GM21381 (cell line): ENCODE results near the gene SMIM11.
A peak's percentile ranks its signal among the peaks of the same experiment; 100 is the strongest.
"Not testable (repeated sequence)": the region's sequence is repeated elsewhere in the genome, so short reads cannot be mapped to it uniquely, and the experiment has no call there.

ENCODE experiments used
- ATAC-seq: cut with Tn5 transposase; IDR thresholded peaks from one replicate; pipeline ENCODE4 v1.9.1; 2021; ENCODE audit warnings: mild to moderate bottlenecking, moderate library complexity; ENCODE audit not compliant: unreplicated experiment

The SMIM11 gene

DNA sequence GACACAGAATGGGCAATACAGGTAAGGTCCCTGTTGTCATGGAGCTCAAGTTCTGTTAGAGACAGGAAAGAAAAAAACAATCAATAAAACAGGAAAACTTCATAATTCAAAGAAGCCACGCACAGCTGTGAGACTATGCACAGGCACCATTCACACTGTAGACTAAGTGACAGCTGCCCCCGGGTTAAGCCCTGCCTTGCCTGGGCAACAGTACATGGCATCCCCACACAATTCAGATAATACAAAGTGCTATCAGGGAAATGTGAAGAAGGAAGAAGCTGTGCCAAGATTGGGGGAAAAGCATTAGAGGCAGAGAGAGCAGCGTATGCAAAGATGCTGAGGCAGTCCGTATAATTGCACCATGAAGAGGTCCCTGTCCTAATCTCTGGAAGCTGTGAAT, 20.5 kb upstream of the SMIM11 start:
- ATAC-seq: no peak

DNA sequence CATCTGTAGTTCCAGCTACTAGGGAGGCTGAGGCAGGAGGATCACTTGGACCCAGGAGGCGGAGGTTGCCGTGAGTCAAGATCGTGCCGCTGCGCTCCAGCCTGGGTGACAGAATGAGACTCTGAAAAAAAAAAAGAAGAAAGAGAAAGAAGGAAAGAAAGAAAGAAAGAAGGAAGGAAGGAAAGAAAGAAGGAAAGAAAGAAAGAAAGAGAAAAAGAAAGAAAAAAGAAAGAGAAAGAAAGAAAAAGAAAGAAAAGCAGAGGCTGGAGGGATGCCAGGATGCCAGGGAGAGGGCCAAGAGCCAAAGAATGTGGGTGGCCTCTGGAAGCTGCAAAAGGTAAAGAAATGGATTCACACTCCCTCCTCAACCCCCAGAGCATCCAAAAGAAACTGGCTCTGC, 19.7 kb upstream of the SMIM11 start:
- no peak for ATAC-seq

DNA sequence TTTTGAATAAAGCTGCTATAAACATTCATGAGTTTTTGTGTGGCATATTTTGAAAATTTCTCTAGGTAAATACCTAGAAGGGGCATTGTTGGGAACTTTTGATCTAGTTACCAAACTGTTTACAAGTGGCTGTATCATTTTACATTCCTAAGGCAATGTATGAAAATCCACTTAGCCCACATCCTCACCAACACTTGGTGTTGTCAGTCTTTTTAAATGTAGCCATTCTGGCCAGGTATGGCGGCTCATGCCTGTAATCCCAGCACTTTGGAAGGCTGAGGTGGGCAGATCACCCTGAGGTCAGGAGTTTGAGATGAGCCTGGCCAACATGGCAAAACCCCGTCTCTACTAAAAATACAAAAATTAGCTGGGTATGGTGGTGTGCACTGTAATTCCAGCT, 17.4 kb upstream of the SMIM11 start:
- no peak for ATAC-seq

DNA sequence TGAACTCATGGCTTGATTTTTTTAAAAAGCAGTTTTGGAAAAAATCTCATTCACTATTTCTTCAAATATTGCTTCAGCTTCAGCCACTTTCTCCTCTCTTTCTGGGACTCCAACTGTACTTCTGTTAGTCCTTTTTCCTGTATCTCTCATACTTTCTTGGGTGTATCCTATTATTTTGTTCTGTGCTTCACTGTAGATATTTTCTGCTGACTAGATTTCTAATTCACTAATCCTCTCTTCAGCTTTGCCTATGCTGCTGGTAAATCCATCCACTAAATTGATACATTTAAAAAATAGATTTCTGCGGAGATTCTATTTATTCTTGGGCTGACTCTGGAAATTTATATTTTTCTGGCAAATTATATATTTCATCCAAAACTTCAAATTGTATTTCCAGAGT, 16.4 kb upstream of the SMIM11 start:
- ATAC-seq: no peak

DNA sequence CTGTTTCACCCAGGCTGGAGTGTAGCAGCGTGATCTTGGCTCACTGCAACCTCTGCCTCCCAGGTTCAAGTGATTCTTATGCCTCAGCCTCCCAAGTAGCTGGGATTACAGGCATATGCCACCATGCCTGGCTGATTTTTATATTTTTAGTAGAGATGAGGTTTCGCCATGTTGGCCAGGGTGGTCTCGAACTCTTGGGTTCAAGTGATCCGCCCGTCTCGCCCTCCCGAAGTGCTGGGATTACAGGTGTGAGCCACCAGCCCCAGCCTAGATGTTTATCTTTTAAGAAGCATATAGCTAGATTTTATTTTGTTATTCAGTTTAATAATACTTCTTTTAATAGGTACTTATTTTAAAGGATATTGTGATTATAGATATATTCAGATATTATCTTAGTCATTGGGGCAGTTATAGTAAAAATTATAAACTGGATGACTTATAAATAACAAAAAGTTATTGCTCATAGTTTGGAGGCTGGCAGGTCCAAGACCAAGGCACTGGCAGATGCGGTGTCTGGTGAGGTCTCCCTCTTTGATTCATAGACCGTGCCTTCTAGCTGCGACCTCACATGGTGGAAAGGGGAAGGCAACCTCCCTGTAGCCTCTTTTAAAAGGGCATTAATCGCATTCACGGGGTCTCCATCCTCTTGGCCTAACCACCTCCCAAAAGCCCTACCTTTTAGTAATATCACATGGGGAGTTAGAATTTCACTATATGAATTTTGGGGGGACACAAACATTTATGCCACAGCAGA, 14.6 kb upstream of the SMIM11 start:
- ATAC-seq: no peak

DNA sequence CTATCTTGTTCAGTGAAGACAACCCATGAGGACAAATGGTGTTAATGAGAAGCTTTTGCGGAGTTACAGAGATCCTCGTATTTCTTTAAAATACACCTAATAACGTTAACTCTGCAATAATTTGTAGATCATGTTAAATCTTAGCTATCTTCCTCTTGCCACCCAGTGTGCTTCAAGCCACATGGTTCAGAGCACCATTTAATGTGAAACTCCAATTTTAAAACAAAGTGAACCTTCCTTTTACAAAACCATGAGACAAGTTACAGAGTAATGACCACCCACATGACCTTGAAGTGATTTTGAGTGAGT, 13.2 kb upstream of the SMIM11 start:
- no peak for ATAC-seq

DNA sequence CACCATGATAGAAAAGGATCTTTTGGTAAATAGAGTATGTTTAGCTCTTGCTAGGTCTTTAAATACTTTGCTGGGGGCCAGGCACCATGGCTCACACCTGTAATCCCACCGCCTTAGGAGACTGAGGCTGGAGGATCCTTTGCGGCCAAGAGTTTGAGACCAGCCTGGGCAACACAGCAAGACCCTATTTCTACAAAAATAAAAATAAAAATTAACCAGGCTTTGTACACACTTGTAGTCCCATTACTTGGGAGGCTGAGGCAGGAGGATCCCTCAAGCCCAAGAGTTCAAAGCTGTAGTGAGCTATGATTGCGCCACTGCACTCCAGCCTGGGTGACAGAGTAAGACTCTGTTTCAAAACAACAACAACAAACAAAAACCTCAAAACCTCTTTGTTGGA, 12.6 kb upstream of the SMIM11 start:
- no peak for ATAC-seq

DNA sequence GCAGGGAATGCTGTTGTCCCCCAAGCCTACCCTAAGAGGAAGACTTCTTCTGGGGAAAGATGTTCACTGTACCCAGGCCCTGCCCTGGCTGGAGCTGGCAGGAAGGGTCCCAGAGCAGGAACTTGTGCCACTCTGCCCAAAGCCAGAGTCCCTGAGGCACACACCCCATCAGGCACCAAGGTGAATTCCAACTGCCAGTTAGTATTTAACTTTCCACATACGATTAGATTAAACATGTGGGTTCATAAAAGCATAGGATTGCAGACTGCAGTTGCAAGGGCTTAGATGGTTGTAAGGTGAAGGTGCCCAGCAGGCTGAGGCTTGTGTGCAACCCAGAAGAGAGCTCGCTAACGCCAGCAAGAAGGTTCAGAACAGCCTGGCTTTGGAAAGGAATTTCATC, 11.6 kb upstream of the SMIM11 start, which contains the start of gene KCNE2:
TSS of gene KCNE2 (plus strand) at position 274 of the 400 bp plus-strand sequence. CDS start 6,473 bp downstream, outside the sequence.
- no peak for ATAC-seq

DNA sequence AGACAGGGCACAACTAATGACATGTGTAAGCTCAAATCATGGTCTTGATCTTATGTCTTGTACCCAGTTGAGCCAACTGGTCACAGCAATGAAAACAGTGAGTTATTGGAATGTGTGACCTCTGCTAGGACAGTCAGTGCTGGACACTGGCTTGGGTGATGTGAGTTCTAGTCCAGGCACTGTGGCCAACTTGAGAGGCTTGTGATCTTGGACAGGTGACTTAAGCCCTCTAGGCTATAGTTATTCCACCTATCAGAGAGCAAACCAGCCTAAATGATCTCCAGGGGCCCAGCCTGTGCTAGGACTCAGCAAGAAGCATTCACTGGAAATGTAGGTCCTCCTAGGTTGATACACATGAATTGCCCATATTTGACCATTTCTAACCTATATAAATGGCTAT, 10.4 kb upstream of the SMIM11 start:
- ATAC-seq: no peak

DNA sequence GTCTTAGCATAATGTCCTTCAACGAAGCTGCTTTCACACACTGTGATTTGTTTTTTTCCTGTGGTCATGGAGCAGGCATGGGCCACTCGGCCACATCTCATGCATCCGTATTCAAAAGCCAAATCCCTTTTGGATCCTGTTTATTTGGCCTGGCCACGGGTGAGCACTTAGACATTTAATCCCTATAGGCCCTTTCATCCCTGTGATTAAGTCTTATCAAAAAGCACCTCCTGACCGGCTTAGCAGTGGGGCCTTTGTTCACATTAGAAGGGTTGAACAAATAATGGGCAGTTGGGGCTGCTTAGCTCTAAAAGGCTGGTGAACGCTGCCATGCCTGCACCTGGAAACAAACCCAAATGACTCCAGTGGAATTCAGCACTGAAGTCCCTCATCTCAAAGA, 9.5 kb upstream of the SMIM11 start:
- no peak for ATAC-seq

DNA sequence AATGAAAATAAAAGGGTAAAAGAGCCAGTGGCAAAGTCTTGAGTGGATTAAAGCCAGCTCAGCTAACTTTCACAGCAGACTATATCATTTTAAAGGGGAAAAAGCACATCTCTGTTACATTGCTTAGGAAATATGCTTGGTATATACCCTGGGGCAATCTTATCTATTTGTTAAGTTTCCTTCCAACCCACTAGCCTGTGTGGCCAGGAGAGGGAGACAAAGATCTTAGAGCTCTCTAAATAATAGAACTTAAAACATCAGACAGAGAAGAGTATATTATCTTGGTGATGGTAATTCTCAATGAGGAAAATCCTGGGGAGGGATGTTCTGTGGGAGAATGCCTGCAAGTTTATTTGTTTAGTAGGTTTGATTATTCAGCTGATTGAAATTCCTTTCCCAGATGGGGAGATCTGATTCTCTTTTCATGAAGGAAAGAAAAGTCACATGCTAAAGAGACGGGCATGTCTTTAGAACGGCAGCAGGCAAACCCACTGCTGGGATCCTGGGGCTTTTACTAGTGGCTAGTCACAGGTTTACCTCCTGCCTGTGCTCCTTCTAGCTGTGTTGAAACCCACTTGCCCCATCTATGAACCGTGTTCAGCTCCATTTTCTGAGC, 7.9 kb upstream of the SMIM11 start:
- ATAC-seq: no peak

DNA sequence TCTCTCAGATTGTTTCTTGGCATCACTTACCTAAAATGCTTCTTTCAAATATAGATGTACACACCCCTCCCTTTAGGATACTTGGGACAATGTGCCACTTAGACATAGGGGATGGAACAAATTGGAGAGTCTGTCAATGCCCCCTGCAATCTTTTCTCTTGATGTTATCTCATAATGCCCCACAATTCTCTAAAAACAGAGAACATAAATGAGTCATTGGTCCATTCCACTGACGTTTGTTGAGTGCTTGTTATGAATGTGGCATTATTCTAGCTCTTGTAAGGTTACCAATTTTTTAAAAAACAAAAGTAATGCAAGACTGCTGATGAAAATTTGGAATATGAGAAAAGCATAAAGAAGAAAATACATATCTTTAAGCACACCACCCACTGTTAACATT, 5.6 kb upstream of the SMIM11 start:
- no peak for ATAC-seq

DNA sequence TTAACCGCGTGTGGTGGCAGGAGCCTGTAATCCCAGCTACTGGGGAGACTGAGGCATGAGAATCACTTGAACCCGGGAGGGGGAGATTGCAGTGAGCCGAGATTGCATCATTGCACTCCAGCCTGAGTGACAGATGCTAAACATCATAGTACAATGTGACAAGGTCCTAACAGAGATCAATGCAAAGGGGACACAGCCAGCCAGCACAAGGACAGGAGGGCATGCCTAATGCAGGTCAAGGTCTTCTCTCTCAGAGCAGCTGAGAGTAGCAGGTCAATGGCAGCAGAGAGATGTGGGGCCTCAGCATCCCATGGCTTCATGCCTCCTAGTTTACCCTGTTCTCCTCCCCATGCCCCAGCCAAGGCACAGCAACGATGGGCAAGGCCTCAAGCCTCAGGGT, 3.0 kb upstream of the SMIM11 start:
- no peak for ATAC-seq

DNA sequence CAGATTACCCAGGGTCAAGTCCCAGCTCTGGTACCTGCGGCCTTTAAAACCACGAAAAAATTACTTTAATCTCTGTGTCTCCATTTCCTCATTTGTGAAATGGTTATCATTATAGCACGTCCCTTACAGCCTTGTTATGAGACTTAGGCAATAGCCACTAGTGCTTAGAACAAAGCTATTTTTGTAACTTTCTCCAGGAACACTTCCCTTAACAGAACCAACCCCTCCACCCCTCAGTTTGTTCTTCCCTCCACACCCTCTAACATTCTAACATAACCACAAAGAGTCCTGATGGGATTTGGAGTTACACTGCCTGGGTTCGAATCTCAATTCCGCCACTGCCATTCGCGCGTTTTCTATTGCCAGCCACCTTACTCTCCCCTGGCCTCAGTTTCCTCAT, 845 bp upstream of the SMIM11 start:
- not testable (repeated sequence) for ATAC-seq

DNA sequence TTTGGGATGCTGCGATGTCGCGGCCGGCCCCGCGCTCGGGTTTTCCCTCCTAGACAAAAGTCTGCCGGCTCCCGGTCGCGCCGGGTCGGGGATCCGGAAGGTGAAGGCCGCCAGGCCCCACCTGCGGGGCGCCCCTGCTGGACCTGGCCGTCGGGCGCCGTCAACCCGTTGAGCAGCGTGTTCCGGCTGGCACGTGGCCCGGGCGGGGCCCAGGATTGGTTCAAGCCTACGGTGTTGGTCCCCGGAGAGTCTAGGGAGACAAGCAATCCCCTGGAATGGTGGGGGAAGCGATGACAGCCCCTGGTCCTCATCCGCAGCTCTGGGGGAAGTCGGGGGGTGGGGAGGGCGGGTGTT, 289 bp downstream of the SMIM11 start:
- ATAC-seq: peak; percentile 70

DNA sequence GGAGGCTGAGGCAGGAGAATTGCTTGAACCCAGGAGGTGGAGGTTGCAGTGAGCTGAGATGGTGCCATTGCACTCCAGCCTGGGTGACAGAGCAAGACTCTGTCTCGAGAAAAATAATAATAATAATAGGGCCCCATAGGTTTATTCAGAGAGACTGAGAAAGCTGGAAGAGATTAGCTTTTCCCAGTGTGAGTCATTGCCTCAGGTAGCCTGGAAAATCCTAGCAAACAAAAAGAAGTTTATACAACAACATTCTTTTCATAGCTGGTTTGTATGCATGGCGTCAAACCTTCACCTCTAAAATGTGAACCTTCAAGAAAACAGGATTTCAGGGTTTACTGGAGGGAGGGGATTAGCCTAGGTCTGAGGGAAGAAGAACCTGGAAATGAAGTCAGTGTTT, 7.8 kb downstream of the SMIM11 start:
- ATAC-seq: not testable (repeated sequence)

DNA sequence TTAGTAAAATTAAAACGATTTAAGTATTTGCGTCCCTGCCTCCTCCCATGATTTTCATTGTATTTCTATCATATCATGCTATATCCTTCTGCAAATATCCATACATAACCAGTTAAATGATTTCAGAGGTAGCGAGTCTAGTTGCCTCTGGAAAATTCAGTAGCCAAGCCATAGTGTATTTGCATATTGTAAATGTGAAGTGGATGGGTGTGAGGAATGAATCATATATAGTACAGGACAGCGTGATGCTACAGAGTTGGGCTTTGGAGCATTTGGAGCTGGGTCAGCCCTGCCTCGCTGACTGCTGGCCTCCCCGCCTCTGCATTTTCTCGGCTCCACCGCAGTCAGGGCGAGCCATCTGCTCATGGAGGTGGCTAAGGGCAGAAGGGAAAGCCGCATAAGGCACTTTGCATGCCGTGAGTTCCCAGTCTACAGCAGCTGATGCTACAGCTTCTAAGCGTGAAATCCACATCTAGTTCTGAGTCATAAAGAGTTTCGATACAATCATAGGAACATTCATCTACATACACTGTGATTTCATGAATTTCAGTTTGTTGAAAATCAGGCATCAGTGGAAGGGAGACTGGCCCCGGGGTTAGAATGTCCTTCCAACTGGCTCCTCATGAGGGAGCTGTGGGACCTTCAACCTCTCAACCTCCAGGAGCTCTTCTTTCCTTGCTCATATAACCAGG, 8.6 kb downstream of the SMIM11 start:
- peak; percentile 93 for ATAC-seq

DNA sequence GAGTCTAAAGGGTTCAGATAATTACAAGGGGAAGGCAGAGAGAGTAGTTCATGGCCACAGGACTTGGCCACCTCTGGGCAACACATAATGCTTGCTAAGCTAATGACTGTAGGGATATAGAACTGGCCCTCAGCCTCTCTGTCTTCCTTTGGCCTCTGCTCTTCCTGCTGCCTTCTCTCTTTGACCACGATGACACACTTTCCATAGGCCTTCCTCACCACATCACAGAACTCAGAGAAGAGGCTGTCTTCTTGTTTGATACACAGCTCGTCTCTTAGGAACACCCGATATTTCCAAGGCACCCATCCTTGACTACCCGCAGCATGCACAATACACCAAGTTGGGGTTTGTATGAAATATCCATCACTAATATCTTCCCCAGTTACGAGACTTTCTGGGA, 25.2 kb downstream of the SMIM11 start:
- ATAC-seq: not testable (repeated sequence)

DNA sequence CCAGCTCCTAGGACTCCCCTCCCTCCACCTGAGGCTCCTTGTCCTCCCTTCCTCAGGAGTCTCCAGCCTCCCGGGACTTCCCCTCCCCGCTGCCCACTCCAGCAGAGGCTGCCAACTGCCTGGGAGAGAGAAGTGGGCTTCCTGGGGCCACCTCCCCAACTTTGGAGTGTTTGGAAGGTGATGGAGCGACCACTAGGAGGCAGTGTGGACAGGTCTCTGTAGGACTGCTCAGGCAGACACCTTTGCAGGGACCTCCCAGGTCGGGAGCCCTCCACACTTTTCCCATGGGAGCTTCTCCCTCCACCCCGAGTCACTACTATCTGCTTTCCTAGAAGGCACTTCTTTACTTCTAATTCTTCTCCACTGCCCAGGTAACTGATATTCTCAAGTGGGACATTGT, 29.4 kb downstream of the SMIM11 start:
- ATAC-seq: not testable (repeated sequence)

DNA sequence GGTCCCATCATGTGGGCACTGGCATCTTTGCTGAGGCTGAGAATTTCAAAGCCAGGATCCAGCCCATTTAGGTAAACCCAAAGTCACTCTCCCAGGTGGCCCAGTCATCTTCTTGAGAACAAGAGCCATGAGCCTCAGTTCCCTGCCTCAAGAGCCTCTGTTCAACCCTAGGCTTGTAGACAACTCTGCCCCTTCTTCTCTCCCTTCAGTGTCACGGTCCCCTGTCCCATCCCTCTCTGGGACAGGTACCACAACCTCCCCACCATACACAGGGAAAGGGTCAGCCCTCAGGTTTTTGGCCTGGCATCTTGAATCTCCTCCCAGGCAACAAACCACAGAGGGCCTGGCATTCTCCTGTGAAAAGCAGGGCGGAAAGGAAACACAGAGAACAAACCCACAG, 30.4 kb downstream of the SMIM11 start:
- ATAC-seq: not testable (repeated sequence)

DNA sequence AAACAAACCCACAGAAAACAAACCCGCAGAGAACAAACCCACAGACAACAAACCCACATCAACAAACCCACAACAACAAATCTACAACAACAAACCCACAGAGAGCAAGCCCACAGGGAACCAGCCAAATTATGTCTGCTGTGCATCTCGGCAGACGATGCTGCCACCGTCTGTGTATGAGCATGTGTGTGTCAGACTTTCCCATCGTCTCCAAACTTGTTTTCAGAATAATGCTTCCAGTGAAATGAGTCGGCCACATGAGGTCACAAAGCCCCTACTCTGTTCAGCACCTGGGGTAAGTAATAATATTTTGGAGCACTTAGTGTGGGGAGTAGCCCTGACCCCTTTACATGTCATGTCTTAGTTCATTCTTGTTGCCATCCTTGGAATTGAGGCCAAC, 30.8 kb downstream of the SMIM11 start:
- ATAC-seq: not testable (repeated sequence)

DNA sequence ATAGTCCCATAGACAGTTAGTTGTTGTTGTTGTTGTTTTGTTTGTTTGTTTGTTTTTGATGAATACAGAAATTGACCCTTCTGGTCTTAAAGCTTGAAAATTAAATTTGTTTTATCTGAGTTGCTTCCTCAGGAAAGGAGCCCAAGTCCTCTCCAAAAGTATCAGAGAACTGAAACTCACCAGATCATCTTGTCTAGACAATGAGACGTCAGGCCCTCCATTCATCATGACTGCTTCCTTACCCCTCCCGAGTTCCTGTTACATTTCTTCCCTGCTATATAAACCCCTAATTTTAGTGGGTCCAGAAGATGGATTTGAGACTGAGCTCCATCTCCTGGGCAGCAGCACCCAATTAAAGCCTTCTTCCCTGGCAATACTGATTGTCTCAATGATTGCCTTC, 31.4 kb downstream of the SMIM11 start:
- ATAC-seq: not testable (repeated sequence)
